OCI-M1 (cell line): Measurements from ENCODE around the gene TCEAL1.
"Not testable (repeated sequence)": the region's sequence is repeated elsewhere in the genome, so short reads cannot be mapped to it uniquely, and the experiment has no call there.

Source experiments
- DNase-seq: peaks from one replicate; lab custom pipeline; 2025; lab: John Stamatoyannopoulos, UW

Gene TCEAL1

DNA sequence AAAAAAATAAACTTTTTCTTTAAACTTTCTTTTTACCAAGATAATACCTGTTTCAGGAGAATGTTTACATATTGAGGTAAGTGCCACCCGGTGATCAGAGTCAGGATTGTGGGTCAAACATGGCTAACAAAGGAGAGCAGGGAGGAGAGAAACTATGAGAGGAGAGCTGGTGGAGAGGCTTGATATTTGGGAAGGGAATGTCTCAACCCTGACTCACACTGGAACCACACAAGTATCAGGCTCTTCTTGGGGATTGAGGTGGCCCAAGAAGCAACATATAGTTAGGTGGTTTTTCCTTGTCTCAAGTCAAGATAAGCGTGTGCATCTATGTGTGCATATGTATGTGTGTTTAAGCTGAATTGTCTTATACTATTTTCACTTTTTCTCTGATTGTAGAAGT, 6.7 kb downstream of the TCEAL1 start:
- no peak for DNase-seq

DNA sequence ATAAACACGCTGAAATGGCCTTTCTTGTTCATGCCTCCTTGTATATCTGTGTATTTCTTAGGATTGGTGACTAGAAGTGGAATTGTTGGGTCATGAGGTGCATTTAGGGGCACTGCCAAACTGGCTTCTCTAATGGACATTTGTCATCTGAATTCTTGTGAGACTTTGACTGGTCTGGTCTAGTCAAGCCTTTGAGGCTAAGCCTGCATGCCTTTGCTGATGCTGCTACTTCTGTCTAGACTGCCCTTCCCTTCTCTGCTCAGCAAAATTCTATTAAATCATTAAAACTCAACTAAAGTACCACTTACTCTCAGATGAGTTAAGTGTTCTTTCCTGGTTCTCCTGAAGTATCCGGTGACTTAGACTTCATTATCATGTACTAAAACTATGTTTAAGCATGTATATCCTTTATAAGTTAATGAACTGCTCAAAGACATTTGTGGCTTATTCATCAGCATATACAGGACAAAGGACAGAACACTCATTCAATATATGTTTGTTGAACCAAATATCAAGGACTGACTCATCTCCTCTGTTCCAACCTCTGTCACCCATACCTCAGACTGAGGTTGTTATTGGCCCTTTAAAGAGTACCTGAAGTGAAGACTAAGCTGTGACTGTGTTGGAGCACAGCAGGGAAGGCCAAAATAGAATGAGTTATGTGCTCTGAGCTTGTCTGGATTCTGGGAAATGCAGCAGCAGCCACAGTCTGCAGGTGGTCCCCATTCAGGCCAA, 9.0 kb downstream of the TCEAL1 start:
- no peak for DNase-seq

DNA sequence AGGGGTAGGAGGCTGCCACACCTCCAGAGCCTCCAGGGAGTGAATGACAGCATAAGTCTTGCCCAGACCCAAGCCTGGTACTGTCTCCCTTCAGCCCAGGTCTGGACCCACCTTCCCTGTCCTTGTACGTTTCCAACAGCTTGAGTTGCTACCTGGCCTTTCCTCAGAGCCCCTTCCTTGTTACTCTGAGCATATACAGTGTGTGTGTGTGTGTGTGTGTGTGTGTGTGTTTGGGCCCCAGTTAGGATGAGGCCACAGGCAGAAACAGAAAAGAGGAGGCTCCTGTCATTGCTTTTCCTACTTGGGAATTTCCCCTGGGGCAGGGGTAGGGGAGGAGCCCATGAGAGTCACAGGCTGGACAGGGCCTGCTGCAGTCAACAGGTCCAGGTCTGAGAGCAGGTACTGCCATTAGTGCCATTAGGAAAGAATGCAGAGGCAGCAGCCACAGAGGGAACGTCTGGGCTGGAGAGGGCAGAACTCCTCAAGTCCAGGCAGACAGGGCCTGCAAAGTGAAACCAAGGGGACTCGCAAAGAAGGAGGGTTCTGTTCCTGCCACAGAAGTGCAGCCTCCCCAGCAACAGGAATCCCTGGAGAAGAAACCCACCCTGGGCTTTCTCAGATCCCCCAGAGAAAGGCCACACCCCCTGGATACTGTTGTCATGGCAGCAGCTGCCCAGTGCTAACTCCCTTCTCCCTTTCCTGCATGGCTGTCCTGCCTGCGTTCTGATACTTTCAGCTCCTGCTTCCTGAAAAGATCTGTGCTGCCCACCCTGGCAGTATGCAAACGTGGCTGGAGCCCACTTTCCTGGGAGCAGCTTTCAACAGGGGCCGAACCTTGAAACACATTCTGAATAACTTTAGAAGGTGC, 9.9 kb downstream of the TCEAL1 start:
- not testable (repeated sequence) for DNase-seq

- no peak for DNase-seq
Measured at GRCh38 chrX:103640401-103641155, 11.8 kb downstream of the TCEAL1 start.

GRCh38 chrX:103644125-103644524, 15.3 kb downstream of the TCEAL1 start:
- no peak for DNase-seq

- no peak for DNase-seq
Measured at GRCh38 chrX:103647630-103648029, 18.9 kb downstream of the TCEAL1 start.

GRCh38 chrX:103651151-103651773, 22.5 kb downstream of the TCEAL1 start:
- no peak for DNase-seq

GRCh38 chrX:103655230-103656000, 26.6 kb downstream of the TCEAL1 start:
- DNase-seq = not testable (repeated sequence)

GRCh38 chrX:103656617-103657016, 27.8 kb downstream of the TCEAL1 start:
- no peak for DNase-seq

GRCh38 chrX:103657066-103657465, 28.3 kb downstream of the TCEAL1 start:
- DNase-seq = not testable (repeated sequence)

- no peak for DNase-seq
Measured at GRCh38 chrX:103658681-103659433, 30.1 kb downstream of the TCEAL1 start.

DNA sequence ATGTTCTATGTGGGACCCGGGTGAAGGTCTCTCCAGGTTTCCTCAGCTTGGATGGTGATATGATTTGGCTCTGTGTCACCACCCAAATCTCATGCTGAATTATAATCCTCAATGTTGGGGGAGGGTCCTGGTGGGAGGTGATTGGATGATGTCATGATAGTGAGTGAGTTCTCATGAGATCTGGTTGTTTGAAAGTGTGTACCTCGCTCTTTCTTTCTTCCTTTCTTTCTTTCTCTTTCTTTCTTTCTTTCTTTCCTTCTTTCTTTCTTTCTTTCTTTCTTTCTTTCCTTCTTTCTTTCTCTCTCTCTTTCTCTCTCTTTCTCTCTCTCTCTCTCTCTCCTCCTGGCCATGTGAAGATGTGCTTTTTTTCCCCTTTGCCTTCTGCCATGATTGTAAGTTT, 30.7 kb downstream of the TCEAL1 start:
- DNase-seq = not testable (repeated sequence)

- no peak for DNase-seq
Measured at GRCh38 chrX:103663981-103664762, 35.4 kb downstream of the TCEAL1 start.

DNA sequence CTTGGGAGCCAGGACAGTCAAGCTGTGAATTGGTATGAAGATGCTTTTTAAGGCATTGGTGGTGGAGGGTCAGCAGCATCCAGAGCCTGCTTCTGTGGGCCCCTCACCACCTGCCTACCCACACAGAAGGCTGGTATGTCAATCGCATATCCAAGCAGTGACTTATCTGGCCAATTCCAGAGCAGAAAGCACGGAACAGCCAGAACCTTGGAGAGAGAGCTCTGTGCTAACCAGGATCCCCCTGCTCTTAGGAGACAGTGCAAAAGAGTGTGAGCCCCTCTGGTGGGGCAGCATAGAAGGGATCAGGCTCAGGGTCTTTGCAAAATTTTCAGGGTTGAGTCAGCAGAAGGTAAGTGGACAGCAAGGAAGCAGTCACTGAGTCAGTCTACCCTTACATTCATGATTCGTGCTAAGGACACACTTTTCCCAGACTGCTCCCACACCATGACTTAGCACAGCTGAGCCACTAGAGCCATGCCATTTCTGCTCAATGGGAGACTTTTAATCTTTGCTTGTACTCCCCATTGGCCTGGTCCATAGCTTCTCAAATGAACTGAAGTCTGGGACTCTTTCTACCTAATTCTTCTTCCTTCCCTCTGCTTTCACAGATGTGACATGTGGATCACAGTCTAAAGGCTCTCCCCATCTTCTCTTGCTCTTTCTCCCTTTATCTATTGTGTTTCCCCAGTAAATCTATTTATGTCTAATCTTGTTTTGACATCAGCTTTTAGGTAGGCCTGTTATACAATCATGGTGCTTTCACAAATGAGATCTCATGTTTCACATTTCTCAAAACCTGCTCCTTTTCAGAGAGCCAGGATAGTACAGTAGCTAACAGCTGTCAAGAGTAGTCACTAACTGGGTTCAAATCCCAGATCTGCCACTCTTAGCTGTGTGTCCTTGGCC, 37.7 kb downstream of the TCEAL1 start:
- DNase-seq = peak; percentile 15

- peak; percentile 3 for DNase-seq
Measured at GRCh38 chrX:103669745-103670144, 41.0 kb downstream of the TCEAL1 start.

DNA sequence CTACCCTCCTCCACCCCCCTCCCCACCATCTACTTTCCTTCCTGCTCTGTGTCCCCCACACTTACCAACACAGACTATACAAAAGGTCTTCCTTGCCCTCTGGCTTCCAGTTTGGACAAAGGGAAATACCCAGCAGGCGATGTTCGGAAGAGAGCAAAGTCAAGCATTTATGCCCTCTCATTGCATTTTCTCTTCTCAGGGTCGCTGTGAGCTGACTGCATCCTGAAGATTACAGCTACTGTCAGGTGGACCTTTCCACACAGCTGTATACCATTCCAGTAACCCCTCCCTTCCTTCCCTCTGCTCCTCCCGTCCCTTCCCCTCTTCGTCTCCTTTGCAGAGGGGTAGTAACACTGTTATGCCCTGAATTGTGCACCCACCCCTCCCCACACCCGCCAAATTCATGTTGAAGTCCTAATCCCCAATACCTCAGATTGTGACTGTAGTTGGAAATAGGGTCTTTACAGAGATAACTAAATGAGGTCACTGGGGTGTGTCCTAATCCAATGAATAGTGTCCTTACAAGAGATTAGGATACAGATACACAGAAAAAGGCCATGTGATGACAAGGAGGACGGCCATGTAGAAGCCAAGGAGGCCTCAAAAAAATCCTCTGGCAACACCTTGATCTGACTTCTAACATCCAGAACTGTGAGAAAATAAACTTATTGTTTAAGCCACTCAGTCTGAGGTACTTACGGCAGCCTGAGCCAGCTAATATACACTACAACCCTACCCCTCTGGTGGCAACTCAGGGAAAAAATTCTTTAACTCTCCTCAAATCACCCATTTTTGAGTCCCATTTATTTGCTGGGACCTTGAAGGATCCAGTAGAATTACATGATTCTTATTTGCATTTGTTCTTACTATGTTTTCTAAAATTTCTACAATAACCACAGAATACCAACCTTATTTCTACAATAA, 46.0 kb downstream of the TCEAL1 start:
- no peak for DNase-seq

DNA sequence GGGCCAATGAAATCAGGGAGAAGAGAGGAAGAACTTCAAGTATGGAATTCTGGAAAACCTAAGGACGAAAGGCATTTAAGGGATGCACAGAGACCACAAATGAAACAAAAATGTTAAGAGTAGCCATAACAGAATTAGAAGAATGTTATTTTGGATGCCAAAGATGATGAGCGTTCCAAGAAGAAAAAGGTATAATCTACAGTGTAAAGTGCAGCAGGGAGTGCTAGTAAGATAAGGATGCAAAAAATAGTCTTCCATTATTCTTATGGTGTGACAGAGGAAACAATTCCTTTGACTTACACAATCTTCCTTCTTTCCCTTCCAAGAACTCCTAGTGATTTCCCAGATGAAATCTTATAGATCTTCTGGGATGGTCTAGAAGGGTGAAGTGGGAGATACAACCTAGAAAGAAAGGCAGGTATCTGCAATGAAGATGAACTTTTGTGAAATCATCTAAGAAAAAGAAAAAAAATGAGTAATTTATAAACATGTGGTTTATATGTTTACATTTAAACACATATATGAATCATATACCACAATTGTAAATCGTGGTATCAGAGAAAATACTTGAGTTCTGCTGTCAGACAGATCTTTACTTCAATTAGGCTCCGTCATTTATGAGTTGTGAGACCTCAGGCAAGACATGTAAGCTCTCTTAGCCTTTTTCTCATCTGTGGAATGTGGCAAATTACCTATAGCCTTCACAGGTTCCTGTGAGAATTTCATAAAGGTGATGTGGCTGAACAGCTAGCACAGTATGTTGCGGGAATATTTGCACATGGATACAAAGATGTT, 49.6 kb downstream of the TCEAL1 start:
- DNase-seq = no peak
